Hypothalamus (tissue), 51 donors: ENCODE results near the gene KCTD19.
"Not testable (repeated sequence)": the region's sequence is repeated elsewhere in the genome, so short reads cannot be mapped to it uniquely, and the experiment has no call there.

Experiments used
- DNase-seq, 51 donors: peaks; one replicate each; lab custom pipeline; 2025; lab: John Stamatoyannopoulos, UW

Gene KCTD19

GRCh38 chr16:67326472-67327309 lies at the start of gene KCTD19, which contains the start of gene LRRC36:
Gene KCTD19, minus strand, starts transcription at chr16:67326741. Its CDS starts 34 bp downstream, at chr16:67326707.
Gene LRRC36, plus strand, starts transcription at chr16:67326815. Its CDS starts 48 bp downstream, at chr16:67326863.
- peak in 33 of 51 donors; percentile 2 to 62 (median 22) for DNase-seq

DNA sequence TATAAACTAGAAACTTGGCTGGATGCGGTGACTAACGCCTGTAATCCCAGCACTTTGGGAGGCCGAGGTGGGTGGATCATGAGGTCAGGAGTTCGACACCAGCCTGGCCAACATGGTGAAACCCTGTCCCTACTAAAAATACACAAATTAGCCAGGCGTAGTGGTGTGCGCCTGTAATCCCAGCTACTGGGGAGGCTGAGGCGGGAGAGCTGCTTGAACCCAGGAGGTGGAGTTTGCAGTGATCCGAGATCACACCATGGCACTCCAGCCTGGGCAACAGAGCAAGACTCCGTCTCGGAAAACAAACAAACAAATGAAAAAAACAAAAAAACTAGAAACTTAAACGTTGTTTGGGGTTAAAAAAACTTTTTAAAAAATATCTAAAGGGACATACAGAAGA lies 49.5 kb upstream of the KCTD19 start:
- not testable (repeated sequence) for DNase-seq

DNA sequence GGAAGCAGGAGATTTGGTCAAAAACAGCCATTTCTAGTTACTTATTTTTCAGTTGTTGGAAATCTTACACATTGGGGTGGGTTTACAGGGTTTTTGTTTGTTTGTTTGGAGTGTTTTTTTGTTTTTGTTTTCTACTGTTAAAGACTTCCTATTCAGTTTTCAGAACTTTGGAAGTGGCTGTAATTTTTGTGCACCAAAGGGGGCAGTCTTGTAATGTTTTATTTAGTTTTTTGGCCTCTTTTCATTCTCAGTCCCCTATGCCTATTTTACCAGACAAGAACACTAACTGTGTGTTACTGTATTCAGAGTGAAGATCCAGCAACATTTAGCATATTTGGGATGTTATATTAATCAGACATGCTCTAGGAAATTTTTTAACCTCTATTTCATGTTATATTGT lies 46.1 kb upstream of the KCTD19 start:
- peak in 2 of 51 donors; percentile 23 to 66 for DNase-seq

- DNase-seq: no peak
Observed at GRCh38 chr16:67370661-67371060, 44.1 kb upstream of the KCTD19 start.

- no peak for DNase-seq
Observed at GRCh38 chr16:67364600-67365235, 38.2 kb upstream of the KCTD19 start.

- no peak for DNase-seq
Observed at GRCh38 chr16:67361038-67361437, 34.5 kb upstream of the KCTD19 start.

- DNase-seq: not testable (repeated sequence)
Observed at GRCh38 chr16:67359540-67360269, 33.2 kb upstream of the KCTD19 start.

- DNase-seq: no peak
Observed at GRCh38 chr16:67357561-67357960, 31.0 kb upstream of the KCTD19 start.

DNA sequence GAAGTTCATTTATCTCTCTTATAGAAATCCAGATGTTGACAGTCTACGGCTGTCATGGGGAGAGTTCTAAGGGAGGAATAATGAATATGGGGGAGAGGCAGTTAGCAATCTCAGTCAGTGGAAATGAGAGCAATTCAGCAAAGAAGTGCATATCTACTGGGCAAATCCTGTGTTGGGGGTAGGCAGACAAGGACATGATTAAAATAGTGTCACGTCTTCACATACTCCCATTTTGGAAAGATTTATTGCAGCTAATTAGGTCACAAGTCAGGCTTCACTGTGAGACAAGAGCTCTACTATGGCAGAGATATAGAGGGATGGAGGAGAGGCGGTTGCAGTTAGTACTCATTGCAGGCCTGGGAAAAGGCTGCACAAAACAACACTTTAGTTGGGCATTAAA lies 29.9 kb upstream of the KCTD19 start:
- no peak for DNase-seq

DNA sequence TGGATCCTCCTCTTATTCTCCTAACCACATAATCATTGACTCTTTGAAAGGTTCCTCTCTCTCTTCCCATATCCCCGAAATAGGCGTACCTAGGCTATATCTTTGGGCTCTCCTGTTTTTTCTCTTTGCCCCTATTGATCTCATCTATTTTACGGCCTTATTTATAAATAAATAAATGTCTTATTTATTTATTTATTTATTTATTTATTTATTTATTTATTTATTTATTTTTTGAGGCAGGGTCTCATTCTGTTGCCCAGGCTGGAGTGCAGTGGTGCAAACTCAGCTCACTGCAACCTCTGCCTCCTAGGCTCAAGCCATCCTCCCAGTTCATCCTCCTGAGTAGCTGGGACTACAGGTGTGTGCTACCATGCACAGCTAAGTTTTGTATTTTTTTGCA lies 25.9 kb upstream of the KCTD19 start:
- DNase-seq: not testable (repeated sequence)

DNA sequence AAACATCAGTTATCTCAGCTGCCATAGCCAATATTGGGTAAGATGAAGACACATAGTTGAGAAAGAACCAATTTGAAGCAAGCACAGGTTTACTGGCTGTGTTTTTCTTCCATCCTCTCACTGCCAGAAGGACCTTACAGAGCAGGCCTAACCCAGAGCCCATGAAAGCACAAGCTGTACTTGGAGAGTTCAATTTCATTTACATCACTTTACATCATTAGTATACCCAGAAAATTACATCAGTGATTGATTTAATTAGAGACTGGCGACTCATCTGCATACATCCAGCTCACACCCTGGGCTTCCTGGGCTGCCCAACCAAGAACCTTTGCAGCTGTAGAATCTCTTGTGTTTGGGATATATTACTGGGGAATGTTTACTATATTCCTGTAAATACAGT lies 23.8 kb upstream of the KCTD19 start:
- no peak for DNase-seq

GRCh38 chr16:67349172-67349571 lies 22.6 kb upstream of the KCTD19 start:
- no peak for DNase-seq

- DNase-seq: no peak
Observed at GRCh38 chr16:67346341-67346740, 19.8 kb upstream of the KCTD19 start.

GRCh38 chr16:67345401-67345800 lies 18.9 kb upstream of the KCTD19 start:
- DNase-seq: no peak

GRCh38 chr16:67342616-67343015 lies 16.1 kb upstream of the KCTD19 start:
- no peak for DNase-seq

DNA sequence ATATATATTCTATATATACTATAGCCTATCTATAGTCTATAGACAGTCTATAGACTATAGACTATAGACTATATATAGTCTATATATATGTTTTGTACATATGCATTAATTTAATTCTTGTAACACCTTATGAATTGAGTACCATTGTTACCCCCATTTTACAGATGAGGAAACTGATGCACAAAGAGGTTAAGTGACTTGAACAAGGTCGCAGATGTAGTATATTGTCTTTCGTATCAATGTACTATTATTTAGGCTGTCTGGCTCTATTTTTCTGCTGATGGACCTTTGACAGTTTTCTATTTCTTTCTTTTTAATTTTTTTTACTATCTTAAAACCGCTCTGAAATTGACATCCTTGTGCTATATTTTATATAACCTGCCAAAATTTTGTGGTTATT lies 14.7 kb upstream of the KCTD19 start:
- no peak for DNase-seq

DNA sequence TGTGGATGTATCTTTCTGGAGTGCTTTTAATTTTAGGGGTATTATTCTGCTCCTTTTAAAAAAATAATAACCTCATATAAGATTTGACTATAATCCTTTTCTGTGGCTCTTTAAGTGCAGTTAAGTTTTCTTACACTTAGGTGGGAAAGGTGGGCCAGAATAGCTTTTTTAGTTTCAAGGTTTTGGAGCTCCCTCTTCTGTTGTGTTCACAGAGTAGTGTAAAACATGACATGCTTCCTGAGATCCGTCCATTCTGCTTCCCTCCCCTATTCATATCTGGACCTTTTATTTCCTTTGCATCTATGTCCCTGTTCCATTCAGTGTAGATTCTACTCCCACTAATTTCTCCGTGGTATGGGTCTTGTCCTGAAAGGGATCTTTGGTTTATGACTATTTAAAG lies 12.9 kb upstream of the KCTD19 start:
- no peak for DNase-seq

GRCh38 chr16:67336648-67337047 lies 10.1 kb upstream of the KCTD19 start:
- DNase-seq: no peak

DNA sequence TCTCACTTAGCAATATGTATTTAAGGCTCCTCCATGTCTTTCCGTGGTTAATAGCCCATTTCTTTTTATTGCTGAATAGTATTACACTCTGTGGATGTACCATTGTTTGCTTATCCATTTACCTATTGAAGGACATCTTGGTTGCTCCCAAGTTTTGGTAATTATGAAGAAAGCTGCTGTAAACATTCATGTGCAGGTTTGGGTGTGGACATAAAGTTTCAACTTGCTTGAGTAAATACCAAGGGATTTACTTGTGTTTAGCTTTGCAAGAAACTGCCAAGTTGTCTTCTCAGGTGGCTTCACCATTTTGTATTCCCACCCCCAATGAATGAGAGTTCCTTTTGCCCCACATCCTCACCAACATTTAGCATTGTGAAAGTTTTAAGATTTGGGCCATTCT lies 9.6 kb upstream of the KCTD19 start:
- DNase-seq: no peak

- DNase-seq: no peak
Observed at GRCh38 chr16:67333315-67333714, 6.8 kb upstream of the KCTD19 start.

GRCh38 chr16:67329901-67330300 lies 3.4 kb upstream of the KCTD19 start:
- DNase-seq: no peak
